SHP77 treated with DMSO at 0.1 percent for 48 hours (cell line): ENCODE measurements around the gene HEYL.

Source experiments
- DNase-seq: peaks from one replicate; lab custom pipeline; 2025; lab: John Stamatoyannopoulos, UW

The HEYL gene

GRCh38 chr1:39666772-39667171 lies 27.3 kb upstream of the HEYL start:
- no peak for DNase-seq

- no peak for DNase-seq
Observed at GRCh38 chr1:39663559-39663958, 24.1 kb upstream of the HEYL start.

DNA sequence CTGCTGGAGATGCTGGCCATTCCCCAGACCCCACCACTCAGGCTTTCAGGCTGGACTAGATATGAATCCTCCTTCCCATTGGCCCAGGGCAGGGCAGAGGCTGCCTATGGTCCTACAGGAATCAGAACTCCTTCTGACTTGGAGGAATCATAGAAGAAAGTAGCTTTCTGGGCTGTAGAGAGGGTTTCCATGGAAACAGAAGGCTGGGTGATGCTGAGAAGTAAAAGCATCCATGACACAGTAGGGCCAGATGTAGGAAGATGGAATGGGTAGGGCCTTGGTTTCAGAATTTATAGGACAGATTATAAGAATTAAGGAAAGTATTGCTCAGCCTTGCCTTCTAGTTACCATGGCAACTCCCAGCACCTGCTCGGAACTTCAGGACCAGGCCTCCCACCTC lies 23.4 kb upstream of the HEYL start:
- no peak for DNase-seq

- DNase-seq, result no peak
Observed at GRCh38 chr1:39659538-39659937, 20.1 kb upstream of the HEYL start.

DNA sequence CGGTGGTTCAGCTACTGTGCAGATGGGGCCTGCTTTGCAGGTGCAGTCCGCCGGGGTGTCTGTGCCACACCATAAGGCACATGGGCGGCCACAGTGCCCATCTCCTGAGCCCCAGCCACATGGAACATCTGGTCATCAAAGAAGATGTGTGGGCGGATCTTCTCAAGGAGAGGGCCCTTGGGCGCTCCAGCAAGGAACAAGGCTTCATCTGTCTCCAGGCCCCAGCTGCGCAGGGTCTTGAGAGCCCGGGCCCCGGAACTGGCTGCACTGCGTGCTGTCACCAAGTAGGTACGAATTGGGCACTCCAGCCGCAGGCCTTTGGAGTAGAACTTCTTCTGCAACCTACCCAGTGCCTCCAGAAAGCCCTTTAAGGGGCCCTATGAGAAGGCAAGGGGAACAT lies 19.7 kb upstream of the HEYL start:
- DNase-seq, result no peak

DNA sequence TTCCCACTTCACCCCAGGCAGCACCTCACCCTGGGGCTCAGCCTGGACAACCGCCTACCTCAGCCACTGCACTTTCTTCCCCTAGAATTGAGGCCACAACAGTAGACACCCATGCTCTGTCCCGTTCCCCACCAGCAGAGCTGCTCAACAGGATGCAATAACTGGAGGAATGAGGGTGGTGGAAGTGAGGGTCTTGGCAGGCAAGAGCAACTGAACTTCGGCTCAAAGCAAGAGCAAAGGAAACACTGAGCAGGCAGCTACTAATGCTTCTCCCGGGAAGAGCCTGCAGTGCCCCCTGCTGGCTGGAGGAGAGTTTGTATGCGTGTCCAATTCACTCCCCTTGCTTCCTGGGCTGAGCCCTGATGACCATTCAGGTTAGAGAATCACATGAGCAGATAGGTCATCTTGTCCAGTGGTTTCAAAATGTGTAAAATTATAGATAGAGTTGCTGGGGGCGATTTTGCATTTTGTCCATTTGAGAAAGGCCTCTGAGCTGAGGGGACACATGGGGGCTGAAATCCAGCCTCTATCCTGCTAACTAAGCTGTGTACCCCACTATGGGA lies 18.6 kb upstream of the HEYL start:
- DNase-seq, result peak; percentile 47

DNA sequence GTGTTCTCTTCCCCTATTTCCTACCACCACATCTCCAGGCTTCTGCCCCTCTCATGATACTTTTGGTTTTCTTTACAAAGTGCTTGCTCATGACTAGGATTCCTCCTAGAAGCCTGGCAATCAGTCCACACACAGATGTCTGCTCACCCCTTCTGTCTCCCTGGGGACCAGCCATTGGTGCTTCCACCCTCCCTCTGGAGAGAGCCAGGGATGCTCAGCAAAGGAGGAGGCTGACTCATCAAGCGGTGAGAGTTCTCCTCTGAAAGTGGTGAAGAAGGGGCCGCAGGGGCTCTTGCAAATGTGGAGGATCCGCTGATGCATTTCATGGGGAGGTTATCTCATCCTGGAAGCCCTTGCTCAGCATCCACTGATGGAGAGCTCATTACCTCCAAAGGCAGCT lies 18.0 kb upstream of the HEYL start:
- DNase-seq, result no peak

DNA sequence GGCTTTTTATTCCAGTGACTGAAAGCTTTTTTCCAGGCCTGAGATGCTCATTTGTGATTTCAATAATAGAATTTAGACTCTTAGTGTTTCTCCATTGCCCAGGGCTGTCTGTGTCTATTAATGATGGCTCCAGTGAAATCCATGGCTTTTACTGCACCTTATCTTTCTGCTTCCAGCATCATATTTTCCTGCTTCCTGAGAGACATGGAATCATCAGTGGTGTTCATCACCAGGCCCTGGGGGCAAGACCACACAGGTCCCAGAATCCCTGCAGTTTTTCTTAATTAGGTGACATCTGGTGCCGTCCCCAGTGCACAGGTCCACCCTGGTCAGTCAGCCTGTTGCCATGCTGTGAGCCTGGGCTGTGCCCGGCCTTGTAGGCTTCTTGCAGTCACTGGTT lies 16.9 kb upstream of the HEYL start:
- DNase-seq, result no peak

DNA sequence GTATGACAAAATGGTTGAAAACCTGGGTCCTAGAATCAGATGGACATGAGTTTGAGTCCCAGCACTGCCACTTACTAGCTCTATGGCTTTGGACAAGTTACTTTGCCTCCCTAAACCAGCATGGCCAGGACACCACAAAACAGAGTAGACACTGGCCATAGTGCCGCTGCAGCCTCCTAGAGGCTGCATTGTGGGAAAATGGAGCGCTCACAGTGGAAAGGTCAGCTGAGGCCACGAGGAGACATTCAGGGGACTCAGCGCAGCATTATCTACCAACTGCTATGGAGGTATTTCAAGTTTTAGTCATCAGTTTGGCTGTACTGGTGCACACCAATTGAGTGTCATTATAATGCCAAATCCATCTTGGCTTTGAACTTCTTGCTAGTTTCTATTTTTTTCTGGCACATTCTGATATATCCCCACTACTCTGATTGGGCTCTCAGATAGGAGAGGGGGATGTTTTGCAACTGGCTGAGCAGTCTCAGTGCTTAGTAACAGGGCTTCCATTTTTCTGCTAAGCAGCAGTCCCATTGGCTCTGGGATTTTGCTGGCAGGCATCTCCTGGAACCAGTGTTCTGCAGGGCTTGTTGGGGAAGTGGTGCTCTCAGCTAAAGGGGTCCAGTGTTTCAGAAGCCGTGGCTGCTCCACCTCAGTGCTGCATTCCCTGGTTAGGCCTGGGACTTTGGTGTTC lies 16.3 kb upstream of the HEYL start:
- DNase-seq, result no peak

DNA sequence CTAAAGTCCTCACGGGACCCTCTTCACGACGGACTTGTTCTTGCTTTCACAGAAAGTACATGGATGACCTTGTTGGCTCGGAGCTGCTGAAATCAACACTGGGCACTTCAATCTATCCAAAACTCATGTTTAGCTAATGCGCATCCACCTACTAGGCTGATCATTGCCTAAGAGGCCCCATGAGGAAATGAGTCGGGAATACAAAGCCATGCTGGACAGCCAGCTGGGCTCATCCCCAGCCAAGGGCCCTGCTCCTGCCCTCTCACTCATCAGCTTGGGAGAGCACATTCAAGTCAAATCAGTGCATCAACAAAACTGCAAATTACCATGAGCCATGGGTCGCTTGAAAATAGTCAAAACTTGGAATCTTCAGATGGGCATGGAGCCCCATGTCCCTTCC lies 14.8 kb upstream of the HEYL start:
- DNase-seq, result no peak

DNA sequence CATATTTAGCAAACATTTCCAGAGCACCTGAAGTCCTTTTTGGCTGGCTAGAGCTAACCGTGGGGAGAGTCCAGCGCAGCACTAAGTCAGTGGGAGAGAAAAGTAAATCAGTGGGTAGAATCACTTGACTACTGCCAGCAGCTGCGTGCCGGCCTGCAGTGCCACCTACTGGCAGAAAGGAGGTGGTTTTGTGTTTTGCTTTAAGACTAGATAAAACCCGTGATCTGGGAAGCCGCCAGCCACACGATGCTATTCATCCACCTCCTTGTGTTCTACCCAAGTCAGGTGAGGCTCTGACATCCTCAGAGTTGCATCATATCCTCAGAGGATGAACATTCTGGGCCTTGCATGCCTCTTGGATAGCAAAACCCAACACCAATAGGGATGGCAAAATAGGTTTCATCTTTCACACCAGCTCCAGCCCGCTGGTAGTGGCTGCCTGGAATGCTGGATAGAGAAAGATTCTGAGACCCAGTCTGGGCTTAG lies 14.1 kb upstream of the HEYL start:
- DNase-seq, result peak; percentile 58

- DNase-seq, result no peak
Observed at GRCh38 chr1:39652554-39652953, 13.1 kb upstream of the HEYL start.

GRCh38 chr1:39652105-39652504 lies 12.7 kb upstream of the HEYL start:
- no peak for DNase-seq

GRCh38 chr1:39650431-39650830 lies 11.0 kb upstream of the HEYL start:
- no peak for DNase-seq

- no peak for DNase-seq
Observed at GRCh38 chr1:39649636-39650185, 10.3 kb upstream of the HEYL start.

DNA sequence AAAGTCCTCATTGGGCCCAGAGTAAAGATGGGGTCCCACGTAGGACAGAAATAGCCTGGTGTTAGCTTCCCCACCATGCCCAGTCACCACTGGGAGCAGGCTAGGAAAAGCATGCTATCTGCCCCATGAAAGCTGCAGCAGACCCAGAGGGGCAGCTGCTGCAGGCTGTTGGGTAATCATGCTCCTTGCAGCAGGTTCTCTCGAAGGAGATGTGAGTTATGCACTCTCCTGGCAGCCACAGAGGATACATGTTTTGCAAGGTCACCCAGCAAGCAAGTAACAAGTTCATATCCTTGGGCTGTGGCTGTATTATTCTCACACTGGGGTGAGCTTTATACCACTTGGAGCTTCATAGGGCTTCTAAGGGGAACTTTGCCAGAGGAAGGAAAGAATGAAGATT lies 9.1 kb upstream of the HEYL start:
- no peak for DNase-seq

DNA sequence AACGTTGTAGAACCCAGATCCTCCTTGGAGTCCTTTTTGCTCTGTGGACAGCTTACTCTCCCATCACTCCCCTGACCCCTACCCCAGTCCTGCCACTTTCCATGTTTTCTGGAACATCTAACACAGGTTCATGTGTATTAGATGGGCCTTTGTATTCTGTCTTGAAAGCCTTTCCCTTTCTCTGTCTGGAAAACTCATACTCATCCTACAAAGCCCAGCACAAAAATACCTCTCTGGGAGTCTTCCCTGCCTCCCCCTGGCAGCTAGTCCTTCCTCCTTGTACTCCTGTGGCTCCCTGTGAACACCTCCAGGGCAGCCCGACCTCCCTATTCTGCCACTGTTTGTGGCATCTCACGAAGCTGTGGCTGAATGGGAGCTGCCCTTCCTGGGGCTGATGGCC lies 7.8 kb upstream of the HEYL start:
- no peak for DNase-seq

DNA sequence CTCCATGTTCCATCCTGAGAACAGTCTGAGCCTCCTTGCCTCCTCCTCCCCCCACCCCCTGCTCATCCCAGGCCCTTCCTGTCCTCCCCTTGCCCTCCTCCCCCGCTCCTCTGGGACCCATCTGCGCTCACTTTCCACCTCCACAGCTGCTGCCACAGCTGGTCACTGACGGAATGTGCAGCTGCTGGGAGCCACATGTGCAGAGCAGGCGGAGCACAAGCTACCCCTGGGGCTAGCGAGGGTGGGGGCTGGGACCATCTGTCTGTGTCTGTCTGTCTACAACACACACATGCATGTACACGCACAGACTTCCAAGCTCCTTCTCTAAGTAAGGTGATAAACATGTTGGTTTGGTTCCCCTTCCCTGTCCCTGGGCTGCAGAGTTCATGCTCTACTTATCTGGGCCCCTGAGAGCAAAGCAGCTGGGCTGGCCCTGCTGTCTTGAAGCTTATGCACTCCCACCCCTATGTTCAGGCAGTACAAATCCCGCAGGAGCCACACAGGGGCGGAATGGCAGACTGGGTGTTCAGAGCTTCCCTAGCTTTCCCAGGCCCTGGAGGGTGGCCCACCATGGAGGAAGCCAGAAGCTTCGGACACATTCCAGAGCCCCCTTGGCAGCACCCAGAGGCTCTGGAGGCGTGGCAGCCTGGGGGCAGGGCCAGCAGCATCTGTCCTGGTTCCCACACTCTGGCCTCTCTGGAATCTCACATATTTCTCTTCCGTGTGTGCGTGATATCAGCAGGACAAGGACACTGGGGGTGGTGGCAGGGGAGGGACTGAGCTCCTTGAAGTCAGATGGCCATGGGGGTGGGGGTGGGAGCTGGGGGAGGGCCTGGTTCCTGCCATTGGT lies 7.0 kb upstream of the HEYL start:
- DNase-seq, result no peak

- DNase-seq, result no peak
Observed at GRCh38 chr1:39645411-39646043, 6.1 kb upstream of the HEYL start.

- no peak for DNase-seq
Observed at GRCh38 chr1:39643705-39644104, 4.3 kb upstream of the HEYL start.

DNA sequence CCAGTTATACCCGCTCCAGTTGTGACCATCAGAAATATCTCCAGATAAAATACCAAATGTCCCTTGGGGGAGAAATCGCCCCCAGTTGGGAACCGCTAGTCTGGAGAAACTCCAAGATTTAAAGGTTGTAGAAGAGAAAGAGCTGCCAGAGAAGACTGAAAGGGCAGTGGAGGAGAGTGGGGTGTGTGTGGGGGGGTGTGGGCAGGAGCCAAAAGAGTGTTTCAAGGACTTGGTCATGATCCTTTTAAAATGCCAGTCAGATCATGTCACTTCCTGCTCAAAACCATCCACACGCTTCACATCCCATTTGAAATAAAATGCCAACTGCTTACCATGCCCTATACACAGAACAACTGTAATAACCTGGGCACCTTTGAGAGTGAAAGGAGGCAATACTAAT lies 3.4 kb upstream of the HEYL start:
- DNase-seq, result no peak

- DNase-seq, result no peak
Observed at GRCh38 chr1:39640861-39641260, 1.4 kb upstream of the HEYL start.

- DNase-seq, result no peak
Observed at GRCh38 chr1:39638965-39639304, 508 bp downstream of the HEYL start.
